CD4-positive, alpha-beta T cell treated with Interleukin-4 for 4 hours (primary cell): ENCODE measurements around the gene TEX10.
A peak's percentile ranks its signal among the peaks of the same experiment; 100 is the strongest.
"Not testable (repeated sequence)": the region's sequence is repeated elsewhere in the genome, so short reads cannot be mapped to it uniquely, and the experiment has no call there.

ENCODE experiments used
- DNase-seq: peaks from one replicate; pipeline ENCODE4 v3.0.0-alpha.2; 2020

TEX10 gene

DNA sequence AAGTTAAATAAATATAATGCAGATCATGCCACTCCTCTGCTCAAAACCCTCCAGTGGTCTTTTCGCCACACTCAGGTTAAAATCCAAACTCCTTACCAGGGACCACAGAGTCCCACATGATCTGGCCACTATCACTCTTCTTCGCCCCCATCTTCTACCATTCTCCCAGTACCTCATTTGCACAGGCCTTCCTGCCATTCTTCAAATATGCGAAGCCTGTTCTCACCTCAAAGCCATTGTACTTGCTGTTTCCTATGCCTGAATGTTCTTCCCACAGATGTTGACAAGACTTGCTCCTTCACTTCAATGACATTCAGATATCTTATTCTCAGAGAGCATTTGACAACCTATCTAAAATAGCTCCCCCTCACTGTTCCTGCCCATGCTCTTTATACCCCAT, 10.9 kb downstream of the TEX10 start:
- DNase-seq: no peak

- no peak for DNase-seq
Observed at GRCh38 chr9:100340224-100340623, 12.5 kb downstream of the TEX10 start.

- DNase-seq: not testable (repeated sequence)
Observed at GRCh38 chr9:100338736-100339135, 14.0 kb downstream of the TEX10 start.

DNA sequence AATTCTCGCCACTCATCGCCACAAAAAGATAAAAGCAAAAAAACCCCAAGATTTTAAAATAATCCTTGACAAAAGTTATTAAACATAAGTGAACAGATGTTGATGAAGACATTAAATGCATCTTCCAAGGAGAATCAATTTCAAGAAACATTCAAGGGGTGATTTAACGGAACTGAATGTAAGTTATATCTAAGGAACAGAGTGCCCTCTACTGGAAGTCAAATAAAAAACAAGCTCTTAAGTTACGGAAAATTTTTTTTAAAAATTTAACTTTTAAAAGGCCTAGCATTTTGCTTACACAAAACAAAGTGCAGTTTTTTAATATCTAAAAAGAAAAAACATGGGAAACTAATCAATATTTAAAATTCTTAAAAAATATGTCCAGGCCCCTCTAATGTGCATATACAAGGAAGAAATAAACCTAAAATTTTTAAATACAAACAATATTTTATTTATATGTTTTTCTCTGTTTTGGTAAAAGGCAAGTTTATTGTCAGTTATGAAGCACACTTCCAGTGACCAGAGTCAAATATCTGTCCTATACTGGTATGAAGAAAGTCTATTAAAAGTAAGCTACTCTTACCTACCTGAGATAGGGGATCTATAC, 28.0 kb downstream of the TEX10 start:
- DNase-seq: peak; percentile 24

DNA sequence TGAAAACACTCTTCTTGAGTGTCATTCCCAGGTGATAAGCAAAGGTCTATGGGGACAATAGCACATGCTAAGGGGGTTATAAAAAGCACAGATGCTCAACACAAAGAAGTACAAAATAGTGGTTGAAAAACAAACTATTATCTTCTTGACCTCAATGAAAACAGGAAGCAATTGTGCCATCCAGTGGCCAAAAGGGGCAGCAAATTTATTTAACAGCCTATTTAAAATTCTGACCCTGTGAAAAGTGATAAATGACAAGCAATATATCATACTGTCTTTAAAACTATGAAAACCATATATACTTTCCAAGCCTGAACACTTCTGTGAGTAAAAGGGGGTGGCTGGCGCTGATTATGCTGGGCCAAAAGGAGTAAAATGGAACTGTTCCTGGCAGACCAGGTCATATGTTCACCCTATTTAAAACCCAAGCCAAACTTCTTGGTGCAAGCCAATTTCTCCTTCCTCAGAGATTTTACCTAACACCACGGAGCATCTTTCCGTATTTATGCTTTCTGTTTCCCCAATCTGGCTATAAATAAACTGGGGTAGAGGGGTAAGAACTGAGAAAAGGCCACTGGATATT, 29.7 kb downstream of the TEX10 start:
- DNase-seq: peak; percentile 50

- no peak for DNase-seq
Observed at GRCh38 chr9:100317706-100318105, 35.0 kb downstream of the TEX10 start.

GRCh38 chr9:100315561-100315960, 37.2 kb downstream of the TEX10 start:
- DNase-seq: no peak

DNA sequence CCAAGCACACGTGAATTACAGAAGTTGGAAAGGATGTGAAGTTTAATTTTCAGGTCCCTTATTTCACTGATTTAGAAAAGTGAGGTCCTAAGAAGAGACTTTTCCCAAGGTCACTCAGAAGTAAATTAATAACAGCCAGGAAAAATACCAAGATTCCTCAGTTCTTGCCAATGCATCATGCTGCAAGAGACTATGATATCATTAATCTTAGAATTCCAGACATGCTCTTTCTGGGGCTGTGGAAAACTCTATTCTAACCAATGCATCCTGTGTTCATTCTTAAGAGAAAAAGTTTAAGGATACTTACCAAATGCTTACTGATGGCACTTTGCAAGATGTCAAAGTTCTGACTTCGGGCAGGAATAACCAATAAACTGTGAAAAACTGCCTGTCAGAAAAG, 42.8 kb downstream of the TEX10 start:
- DNase-seq: no peak

DNA sequence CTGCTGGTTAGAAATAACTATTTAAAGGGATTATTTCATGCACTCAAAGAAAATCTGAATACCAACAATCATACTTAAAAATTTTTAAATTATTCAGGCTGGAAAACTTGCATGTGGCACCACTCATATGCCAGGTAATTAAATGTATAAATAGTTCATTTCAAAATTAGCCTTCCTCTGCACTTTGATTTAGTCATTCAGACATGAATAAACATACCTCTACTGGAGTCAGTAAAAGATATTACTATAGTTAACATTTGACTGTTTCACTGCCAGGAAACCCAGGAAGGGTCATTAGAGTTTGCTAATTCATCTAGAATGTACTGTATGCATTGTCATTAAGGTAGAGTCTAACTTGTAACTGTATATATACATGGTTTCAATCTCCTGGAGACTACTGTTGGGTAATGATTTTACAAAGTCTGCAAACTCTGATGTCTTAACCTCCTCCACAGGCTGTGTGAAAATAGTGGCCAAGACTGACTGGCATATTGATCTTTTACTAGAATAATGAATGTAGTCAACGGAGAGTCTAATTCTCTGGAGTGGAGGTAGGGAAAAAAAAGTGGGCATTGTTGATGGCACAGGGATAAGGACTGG, 43.7 kb downstream of the TEX10 start:
- DNase-seq: no peak

DNA sequence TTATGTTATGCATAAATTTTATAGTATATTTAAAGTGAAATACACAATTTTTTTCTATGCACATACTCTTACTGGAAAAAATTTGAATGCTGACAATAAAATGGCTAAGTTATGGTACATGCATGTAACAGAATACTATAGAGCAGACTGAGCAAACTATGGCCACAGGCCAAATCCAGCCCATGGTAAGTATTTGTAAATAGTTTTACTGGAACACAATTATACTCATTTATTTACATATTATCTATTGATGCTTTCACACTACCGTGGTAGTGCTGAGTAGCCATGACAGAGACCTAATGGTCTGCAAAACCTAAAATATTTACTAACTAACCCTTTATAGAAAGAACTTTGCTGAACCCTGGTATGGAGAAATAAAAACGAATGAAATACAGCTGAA, 45.7 kb downstream of the TEX10 start:
- no peak for DNase-seq

DNA sequence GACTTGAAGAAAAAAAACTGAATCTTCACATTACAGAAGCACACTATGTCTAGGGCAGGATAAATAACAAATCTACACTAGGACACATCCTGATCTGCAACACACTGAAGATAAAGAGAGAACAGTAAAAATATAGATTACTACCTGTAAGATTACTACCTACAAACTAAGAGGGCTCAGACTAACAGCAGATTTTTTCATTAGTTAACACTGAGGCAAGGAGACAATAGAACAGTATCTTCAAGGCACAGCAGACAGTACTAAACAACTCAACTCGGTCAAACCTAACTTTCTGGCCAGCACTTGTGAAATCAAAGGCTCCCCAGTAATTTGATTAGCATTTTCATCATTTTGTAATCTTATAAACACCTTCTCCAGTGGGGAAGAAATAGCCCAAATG, 46.5 kb downstream of the TEX10 start:
- DNase-seq: no peak

GRCh38 chr9:100303747-100304146, 49.0 kb downstream of the TEX10 start:
- DNase-seq: no peak

DNA sequence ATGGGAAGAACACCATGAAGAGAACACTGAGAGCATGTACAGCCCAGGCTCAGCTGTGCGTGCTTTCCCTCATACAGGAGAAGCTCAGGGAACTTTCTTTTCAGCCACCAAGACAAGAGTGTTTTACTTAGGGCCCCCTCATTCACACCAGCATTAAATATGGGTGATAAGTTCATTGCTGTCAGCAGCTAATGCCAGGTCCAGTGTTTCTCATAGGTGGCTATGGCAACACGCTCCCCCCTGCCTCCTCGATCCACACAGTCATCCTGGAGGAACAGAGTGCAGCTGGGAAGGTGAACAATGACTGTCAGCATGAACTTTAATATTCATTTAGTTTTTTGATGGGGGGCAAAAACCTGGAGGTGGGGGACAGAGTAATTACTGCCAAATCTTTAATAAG, 54.4 kb downstream of the TEX10 start:
- DNase-seq: no peak

GRCh38 chr9:100296407-100296806, 56.3 kb downstream of the TEX10 start:
- DNase-seq: no peak

DNA sequence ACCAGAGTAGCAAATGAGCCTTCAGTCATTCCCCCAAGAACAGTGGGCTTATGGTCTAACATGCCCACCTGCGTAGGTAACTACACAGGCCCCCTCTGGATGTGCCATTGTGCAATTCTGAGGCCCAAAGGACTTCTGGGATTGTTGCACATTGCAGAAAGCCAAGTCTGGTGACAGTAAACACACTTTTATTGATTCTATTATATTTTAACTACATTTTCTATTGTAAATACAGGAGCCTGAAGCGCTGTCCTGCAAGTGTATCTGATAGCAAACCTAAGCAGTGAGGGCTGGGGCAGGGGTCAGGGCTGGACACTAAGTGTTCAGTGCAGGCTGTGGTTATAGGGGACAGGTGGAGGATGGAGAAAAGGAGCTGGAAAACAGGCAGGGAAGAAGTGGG, 57.5 kb downstream of the TEX10 start:
- DNase-seq: no peak

GRCh38 chr9:100294806-100295205, 57.9 kb downstream of the TEX10 start:
- DNase-seq: no peak

GRCh38 chr9:100294341-100294740, 58.4 kb downstream of the TEX10 start:
- no peak for DNase-seq

DNA sequence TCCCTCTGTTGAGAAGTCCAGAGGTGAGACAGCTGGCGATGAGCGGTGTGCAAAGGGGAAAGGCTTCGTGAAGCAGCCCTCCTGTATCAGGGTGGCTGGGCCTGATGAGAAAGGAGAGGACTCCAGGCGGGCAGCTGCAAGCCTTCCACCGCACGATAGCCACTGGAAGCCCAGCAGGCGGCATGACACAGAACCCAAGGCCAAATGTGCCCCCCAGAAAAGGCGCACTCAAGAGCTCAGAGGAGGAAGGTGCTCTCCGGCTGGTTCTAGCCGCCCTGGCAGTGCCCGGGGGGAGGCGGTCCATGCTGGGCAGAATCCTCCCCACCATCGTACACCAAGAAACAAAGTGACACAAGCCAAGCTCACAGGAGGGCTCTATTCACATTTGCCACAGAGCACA, 60.3 kb downstream of the TEX10 start:
- DNase-seq: no peak

- no peak for DNase-seq
Observed at GRCh38 chr9:100290714-100291113, 62.0 kb downstream of the TEX10 start.

DNA sequence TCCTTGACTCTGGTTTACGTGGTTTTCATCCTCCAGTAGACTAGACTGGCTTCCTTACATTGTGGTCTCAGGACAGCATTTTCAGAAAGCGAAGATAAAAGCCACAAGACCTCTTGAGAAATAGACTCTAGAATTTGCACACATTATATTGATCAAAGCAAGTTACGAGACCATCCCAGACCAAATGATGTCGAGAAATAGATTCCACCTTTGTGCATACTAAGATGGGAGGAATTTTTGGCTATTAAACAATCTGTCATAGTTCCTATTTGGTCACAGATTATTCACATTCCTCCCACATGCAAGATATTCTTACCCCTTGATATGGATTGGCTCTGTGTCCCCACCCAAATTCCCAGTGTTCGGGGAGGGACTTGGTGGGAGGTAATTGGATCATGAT, 65.6 kb downstream of the TEX10 start:
- DNase-seq: no peak

DNA sequence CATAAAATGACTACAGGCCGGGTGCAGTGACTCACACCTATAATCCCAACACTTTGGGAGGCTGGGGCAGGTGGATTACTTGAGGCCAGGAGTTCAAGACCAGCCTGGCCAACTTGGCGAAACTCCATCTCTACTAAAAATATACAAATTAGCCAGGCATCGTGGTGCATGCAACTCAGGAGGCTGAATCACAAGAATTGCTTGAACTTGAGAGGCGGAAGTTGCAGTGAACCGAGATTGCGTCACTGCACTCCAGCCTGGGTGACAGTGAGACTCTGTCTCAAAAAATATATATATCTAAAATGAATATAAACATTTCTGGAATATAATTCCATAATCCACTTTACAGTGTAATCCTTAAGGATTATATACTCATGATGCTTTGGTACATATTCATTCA, 66.5 kb downstream of the TEX10 start:
- DNase-seq: no peak

GRCh38 chr9:100285601-100286000, 67.1 kb downstream of the TEX10 start:
- DNase-seq: no peak

GRCh38 chr9:100285080-100285479, 67.7 kb downstream of the TEX10 start:
- DNase-seq: no peak

- DNase-seq: no peak
Observed at GRCh38 chr9:100284247-100284646, 68.5 kb downstream of the TEX10 start.

DNA sequence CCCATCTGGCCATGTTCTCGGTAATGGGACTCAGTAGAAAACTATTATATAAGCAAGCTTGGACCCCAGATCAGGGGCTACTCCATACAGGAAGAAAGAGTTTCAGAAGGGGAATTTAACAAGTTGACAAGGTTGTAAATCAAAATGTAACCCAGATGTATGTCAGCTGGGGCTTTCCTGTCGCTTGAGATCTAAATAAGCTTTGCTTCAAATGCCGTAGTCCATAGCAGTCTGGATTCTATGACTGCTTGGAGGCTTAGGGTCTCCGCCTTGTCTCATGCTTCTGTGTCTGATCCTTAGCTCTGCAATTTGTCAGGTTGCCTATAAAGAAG, 70.4 kb downstream of the TEX10 start:
- no peak for DNase-seq
